Measurements from ENCODE around the gene SLC7A11. TPM values are rescaled to one million over a fixed set of nuclear protein-coding genes. Genes with fewer than 3 reads are reported as not detected.

Gene SLC7A11
- under 1 TPM; under 0.01 to 0.27 (median 0.08) TPM for total RNA-seq
- polyA plus RNA-seq: 1 to 10 TPM in 1 of 3 donors, under 1 TPM in 2; 0.46 to 2.8 (median 0.60) TPM

DNA sequence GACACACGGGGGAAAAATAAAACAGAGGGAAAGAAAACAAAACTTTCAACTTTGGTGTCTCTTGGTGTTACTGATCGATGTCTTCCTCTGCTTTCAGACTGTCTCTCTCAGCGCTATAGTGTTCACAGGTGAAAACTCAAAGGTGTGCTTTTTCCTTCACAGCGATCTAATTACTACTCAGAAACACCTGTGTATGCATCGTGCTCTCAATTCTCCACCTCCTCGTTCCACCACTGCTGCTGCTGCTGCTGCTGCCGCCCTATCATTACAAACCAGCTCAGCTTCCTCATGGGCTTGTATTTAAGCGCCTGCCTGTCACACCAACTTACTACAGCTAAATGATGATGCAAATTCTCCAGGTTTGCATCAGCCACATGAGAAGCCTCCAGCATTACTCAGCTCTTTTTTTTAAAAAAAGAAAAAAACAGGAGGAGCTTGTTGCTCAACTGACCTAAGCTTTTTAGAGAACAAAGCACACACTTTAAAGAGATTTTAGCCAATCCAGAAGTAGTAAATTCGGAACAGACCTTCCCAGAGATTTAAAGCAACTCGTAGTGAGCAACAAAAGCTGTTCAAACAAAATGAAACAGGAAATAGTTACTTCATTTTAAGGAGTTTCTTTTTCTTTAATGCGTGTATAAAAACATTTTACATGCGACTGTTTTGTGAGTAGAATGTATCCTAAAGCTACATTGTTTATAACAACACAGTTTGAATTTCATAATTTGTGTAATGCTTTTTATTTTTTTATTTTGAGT is at the start of gene SLC7A11:
Gene SLC7A11 (minus strand): TSS at position 274 of the 758 bp plus-strand sequence. CDS start 280 bp downstream, outside the sequence.
- H3K4me3 ChIP-seq: peak within 1 kb of the TSS in 2 of 4 donors; percentile 21 to 26
- H3K27ac ChIP-seq: no peak within 1 kb of the TSS
- no peak for DNase-seq
- peaks cover 0 to 10% (median 3%) of the 10 kb centered on the region in 4 donors for H3K4me1 ChIP-seq
- H3K9me3 ChIP-seq: no peaks in the 10 kb centered on the region
- WGBS, 2 donors: 3 to 10% methylated on average over 12 of the region's 12 CpGs
- TF ChIP-seq, protein P1, sequence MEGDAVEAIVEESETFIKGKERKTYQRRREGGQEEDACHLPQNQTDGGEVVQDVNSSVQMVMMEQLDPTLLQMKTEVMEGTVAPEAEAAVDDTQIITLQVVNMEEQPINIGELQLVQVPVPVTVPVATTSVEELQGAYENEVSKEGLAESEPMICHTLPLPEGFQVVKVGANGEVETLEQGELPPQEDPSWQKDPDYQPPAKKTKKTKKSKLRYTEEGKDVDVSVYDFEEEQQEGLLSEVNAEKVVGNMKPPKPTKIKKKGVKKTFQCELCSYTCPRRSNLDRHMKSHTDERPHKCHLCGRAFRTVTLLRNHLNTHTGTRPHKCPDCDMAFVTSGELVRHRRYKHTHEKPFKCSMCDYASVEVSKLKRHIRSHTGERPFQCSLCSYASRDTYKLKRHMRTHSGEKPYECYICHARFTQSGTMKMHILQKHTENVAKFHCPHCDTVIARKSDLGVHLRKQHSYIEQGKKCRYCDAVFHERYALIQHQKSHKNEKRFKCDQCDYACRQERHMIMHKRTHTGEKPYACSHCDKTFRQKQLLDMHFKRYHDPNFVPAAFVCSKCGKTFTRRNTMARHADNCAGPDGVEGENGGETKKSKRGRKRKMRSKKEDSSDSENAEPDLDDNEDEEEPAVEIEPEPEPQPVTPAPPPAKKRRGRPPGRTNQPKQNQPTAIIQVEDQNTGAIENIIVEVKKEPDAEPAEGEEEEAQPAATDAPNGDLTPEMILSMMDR (IDR thresholded peaks at IDR 0.05): no peak
- TF ChIP-seq POLR2AphosphoS5 (IDR thresholded peaks at IDR 0.05) (peak in 1 of 4 donors; percentile 48), EP300 (IDR thresholded peaks at IDR 0.05) (no peak), POLR2A (IDR thresholded peaks at IDR 0.05) (peak in 1 of 2 donors; percentile 33)
- intact Hi-C loops (cut with DNase I): no loop called here
- no peaks in the 10 kb centered on the region for H3K36me3 ChIP-seq
- H3K27me3 ChIP-seq: no peaks in the 10 kb centered on the region

DNA sequence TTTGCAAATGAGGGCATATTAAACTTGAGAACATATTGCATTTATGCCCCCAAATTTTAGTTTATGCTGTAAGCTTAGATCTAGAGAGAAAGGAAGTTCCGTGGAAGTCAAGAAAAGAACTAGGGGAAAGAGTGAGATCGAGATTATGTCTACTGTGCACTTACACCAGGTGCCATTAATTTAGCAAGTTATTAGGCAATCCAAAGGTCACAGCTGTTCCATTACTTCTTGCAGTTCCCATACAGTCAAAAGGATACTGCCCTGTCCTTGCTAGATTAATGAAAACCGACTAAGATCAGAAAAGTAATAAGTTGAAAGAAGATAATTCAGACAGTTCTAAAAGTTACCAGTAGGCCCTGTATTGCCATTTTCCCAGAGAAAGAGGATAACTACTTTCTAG is 49.3 kb upstream of the SLC7A11 start:
- TF ChIP-seq POLR2A (IDR thresholded peaks at IDR 0.05) (no peak), EP300 (IDR thresholded peaks at IDR 0.05) (no peak), POLR2AphosphoS5 (IDR thresholded peaks at IDR 0.05) (no peak)
- TF ChIP-seq, protein P1 (IDR thresholded peaks at IDR 0.05): no peak
- no peak overlapping the region for H3K4me3 ChIP-seq
- no peak for DNase-seq
- no peak overlapping the region for H3K27ac ChIP-seq
- intact Hi-C loops (cut with DNase I): no loop called here
- H3K36me3 ChIP-seq: no peaks in the 10 kb centered on the region
- 87 to 92% methylated on average over 3 of the region's 3 CpGs for WGBS, 2 donors
- H3K9me3 ChIP-seq: no peaks in the 10 kb centered on the region
- H3K27me3 ChIP-seq: no peaks in the 10 kb centered on the region
- H3K4me1 ChIP-seq: no peaks in the 10 kb centered on the region

DNA sequence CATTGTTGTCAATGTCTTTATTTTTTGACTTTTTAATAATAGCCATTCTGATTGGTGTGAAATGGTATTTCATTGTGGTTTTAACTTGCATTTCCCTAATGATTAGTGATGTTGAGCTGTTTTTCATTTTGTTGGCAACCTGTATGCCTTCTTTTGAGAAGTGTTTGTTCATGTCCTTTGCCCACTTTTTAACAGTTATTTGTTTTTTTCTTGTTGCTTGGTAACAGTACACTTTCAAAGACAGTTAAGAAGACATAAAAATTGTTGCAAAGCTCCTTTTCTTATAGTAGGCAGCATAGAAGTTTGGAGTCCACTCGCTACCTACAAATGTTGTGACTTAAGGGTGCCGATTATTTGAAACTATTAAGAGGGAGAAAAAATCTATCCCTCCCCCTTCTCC is 48.7 kb upstream of the SLC7A11 start:
- H3K4me3 ChIP-seq: no peak overlapping the region
- TF ChIP-seq, protein P1 (IDR thresholded peaks at IDR 0.05): no peak
- TF ChIP-seq EP300 (IDR thresholded peaks at IDR 0.05): no peak
- TF ChIP-seq POLR2AphosphoS5 (IDR thresholded peaks at IDR 0.05): no peak
- no peak for TF ChIP-seq POLR2A (IDR thresholded peaks at IDR 0.05)
- no peak for DNase-seq
- whole genome bisulfite sequencing, 2 donors: 95 to 96% methylated on average over 2 of the region's 2 CpGs
- H3K4me1 ChIP-seq: no peaks in the 10 kb centered on the region
- H3K36me3 ChIP-seq: no peaks in the 10 kb centered on the region
- no peak overlapping the region for H3K27ac ChIP-seq
- intact Hi-C loops (cut with DNase I): no loop called here
- H3K27me3 ChIP-seq: no peaks in the 10 kb centered on the region
- no peaks in the 10 kb centered on the region for H3K9me3 ChIP-seq

DNA sequence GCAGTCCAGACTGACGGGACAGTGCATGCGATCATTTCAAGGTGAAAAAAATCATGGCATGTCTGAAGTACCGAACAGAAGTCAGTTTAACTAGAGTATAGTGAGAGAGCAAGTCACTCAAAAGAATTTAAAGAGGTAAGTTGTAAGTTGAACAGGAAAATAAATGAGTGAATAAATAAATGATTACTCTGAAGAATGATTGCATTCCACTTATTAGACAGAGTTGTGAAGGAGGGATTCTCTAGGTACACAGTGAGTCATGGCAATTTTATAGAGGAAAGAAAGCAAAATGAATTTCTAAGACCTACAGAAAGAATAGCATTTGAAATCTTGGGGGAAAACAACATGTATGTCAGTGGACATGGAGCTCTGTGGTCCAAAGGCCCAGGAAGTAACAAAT is 37.1 kb upstream of the SLC7A11 start:
- Histone ChIP-seq H3K9me3 (peaks cover 0 to 1% (median 0%) of the 10 kb centered on the region in 4 donors), H3K4me3 (no peak overlapping the region), H3K4me1 (peaks cover 0 to 8% (median 3%) of the 10 kb centered on the region in 4 donors), H3K27me3 (no peaks in the 10 kb centered on the region), H3K27ac (no peak overlapping the region), H3K36me3 (no peaks in the 10 kb centered on the region)
- intact Hi-C loops (cut with DNase I): no loop called here
- WGBS, 2 donors: 93 to 95% methylated on average over 3 of the region's 3 CpGs
- TF ChIP-seq EP300 (IDR thresholded peaks at IDR 0.05) (no peak), POLR2A (IDR thresholded peaks at IDR 0.05) (no peak), POLR2AphosphoS5 (IDR thresholded peaks at IDR 0.05) (no peak)
- TF ChIP-seq, protein P1 (IDR thresholded peaks at IDR 0.05): no peak
- no peak for DNase-seq

Data from sigmoid colon (tissue), 7 donors.